IMR-90 (cell line): ENCODE data around the gene KDM8. TPM values are rescaled to one million over a fixed set of nuclear protein-coding genes. Genes with fewer than 3 reads are reported as not detected.

Experiments
- ATAC-seq: fragments of 200-7000 bp; cut with Tn5 transposase; 2 replicates; pipeline ENCODE4 v1.9.1; 2020; ENCODE audit warnings: low read depth, mild to moderate bottlenecking, moderate library complexity
- BruUV-seq: library from RNA; stranded (reverse); fragments of 400-500 nt; replicated peaks from 2 replicates; lab custom pipeline; 2021; lab: Mats Ljungman, UMichigan
- CTCF ChIA-PET: fragments of 300-600 bp; formaldehyde crosslinking; extraction: SDS; loops from one replicate; lab custom pipeline; 2021; ENCODE audit warnings: antibody characterized with exemption; lab: Yijun Ruan, JAX
- POLR2A ChIA-PET: fragments of 300-600 bp; sonication (Branson Sonifier 250); formaldehyde crosslinking; loops from one replicate; lab custom pipeline; 2022; ENCODE audit warnings: antibody characterized with exemption; ENCODE audit not compliant: unreplicated experiment; lab: Charles Lee
- DNase-seq: peaks from one replicate; pipeline ENCODE4 v3.0.0; 2013
- H2AFZ ChIP-seq: replicated peaks from 2 replicates; pipeline ENCODE3; 2013; ENCODE audit warnings: low read length, mild to moderate bottlenecking; ENCODE audit not compliant: poor library complexity
- H2AK5ac ChIP-seq: 2 replicates; pipeline ENCODE4 v1.6.1; 2013; ENCODE audit warnings: low read depth, low read length, inconsistent platforms
- H2AK9ac ChIP-seq: replicated peaks from 2 replicates; pipeline ENCODE3; 2013; ENCODE audit warnings: mild to moderate bottlenecking, low read depth, low read length, moderate library complexity; ENCODE audit not compliant: poor library complexity
- H2BK120ac ChIP-seq: 2 replicates; pipeline ENCODE4 v1.6.1; 2013; ENCODE audit warnings: low read depth, low read length, inconsistent platforms
- H2BK15ac ChIP-seq: 3 replicates; pipeline ENCODE4 v1.6.1; 2013; ENCODE audit warnings: low read depth, low read length, inconsistent platforms
- H2BK20ac ChIP-seq: 2 replicates; pipeline ENCODE4 v1.6.1; 2013; ENCODE audit warnings: low read depth, mild to moderate bottlenecking, inconsistent platforms, low read length, moderate library complexity
- H2BK5ac ChIP-seq: 2 replicates; pipeline ENCODE4 v1.6.1; 2013; ENCODE audit warnings: mild to moderate bottlenecking, low read depth, low read length, inconsistent platforms; ENCODE audit not compliant: poor library complexity, severe bottlenecking
- H3K14ac ChIP-seq: replicated peaks from 2 replicates; pipeline ENCODE4 v1.6.1; 2013; ENCODE audit warnings: low read depth, low read length, inconsistent platforms
- H3K18ac ChIP-seq: 2 replicates; pipeline ENCODE4 v1.6.1; 2013; ENCODE audit warnings: low read depth, low read length, control low read depth
- H3K23ac ChIP-seq: 2 replicates; pipeline ENCODE4 v1.6.1; 2013; ENCODE audit warnings: low read depth, low read length, inconsistent platforms
- H3K27ac ChIP-seq: 2 replicates; pipeline ENCODE4 v1.5.1; 2013; ENCODE audit warnings: mild to moderate bottlenecking, control low read depth, low read length; ENCODE audit not compliant: insufficient read depth
- H3K27me3 ChIP-seq: 2 replicates; pipeline ENCODE4 v1.6.1; 2013; ENCODE audit warnings: low read length; ENCODE audit not compliant: control insufficient read depth, insufficient read depth
- H3K36me3 ChIP-seq: 2 replicates; pipeline ENCODE4 v1.6.1; 2013; ENCODE audit warnings: low read length, mixed read lengths; ENCODE audit not compliant: control insufficient read depth, insufficient read depth
- H3K4ac ChIP-seq: 2 replicates; pipeline ENCODE4 v1.6.1; 2013; ENCODE audit warnings: low read depth, low read length, inconsistent platforms
- H3K4me1 ChIP-seq: 2 replicates; pipeline ENCODE4 v1.6.1; 2013; ENCODE audit warnings: low read length, mixed read lengths; ENCODE audit not compliant: control insufficient read depth, insufficient read depth
- H3K4me2 ChIP-seq: 2 replicates; pipeline ENCODE4 v1.6.1; 2013; ENCODE audit warnings: low read depth, mild to moderate bottlenecking, control low read depth, low read length, moderate library complexity
- H3K4me3 ChIP-seq: 2 replicates; pipeline ENCODE4 v1.5.1; 2013; ENCODE audit warnings: low read depth, mild to moderate bottlenecking, control low read depth, low read length, moderate library complexity; ENCODE audit not compliant: insufficient read depth
- H3K56ac ChIP-seq: 2 replicates; pipeline ENCODE4 v1.6.1; 2013; ENCODE audit warnings: low read length, inconsistent platforms; ENCODE audit not compliant: insufficient read depth; ENCODE audit errors: extremely low read depth
- H3K79me1 ChIP-seq, 2 experiments: 2 replicates each; pipeline ENCODE4 v1.6.1; 2013; ENCODE audit warnings: low read length in 2 of 2, inconsistent platforms in 1 of 2, low read depth in 1 of 2
- H3K9ac ChIP-seq: 2 replicates; pipeline ENCODE4 v1.6.1; 2013; ENCODE audit warnings: low read depth, low read length, control low read depth
- H3K9me1 ChIP-seq: 2 replicates; pipeline ENCODE4 v1.6.1; 2013; ENCODE audit warnings: low read length, inconsistent platforms; ENCODE audit not compliant: insufficient read depth
- H3K9me3 ChIP-seq: 2 replicates; pipeline ENCODE4 v1.6.1; 2013; ENCODE audit warnings: low read length; ENCODE audit not compliant: control insufficient read depth, insufficient read depth
- H4K20me1 ChIP-seq: 2 replicates; pipeline ENCODE4 v1.6.1; 2013; ENCODE audit warnings: low read length, inconsistent platforms; ENCODE audit not compliant: insufficient read depth
- H4K5ac ChIP-seq: 2 replicates; pipeline ENCODE4 v1.6.1; 2013; ENCODE audit warnings: mild to moderate bottlenecking, low read depth, low read length, control low read depth
- H4K8ac ChIP-seq, 2 experiments: 2 replicates each; pipeline ENCODE4 v1.6.1; 2013; ENCODE audit warnings: low read depth in 2 of 2, low read length in 2 of 2, control low read depth in 1 of 2, inconsistent platforms in 1 of 2
- H4K91ac ChIP-seq: 2 replicates; pipeline ENCODE4 v1.6.1; 2013; ENCODE audit warnings: low read depth, low read length, inconsistent platforms; ENCODE audit not compliant: insufficient read depth
- BHLHE40 ChIP-seq: fragments of 150-350 bp; IDR thresholded peaks from 2 replicates; pipeline ENCODE4 v1.6.1; 2016; ENCODE audit warnings: mild to moderate bottlenecking, low read depth, low read length
- CEBPB ChIP-seq: IDR thresholded peaks from 2 replicates; pipeline ENCODE4 v1.6.1; 2012; ENCODE audit warnings: low read depth, low read length, improper control_type of control experiment
- CHD1 ChIP-seq: IDR thresholded peaks from 2 replicates; pipeline ENCODE4 v1.6.1; 2012; ENCODE audit warnings: low read depth, low read length, improper control_type of control experiment
- FOS ChIP-seq: fragments of 150-350 bp; IDR thresholded peaks from 2 replicates; pipeline ENCODE4 v1.6.1; 2016; ENCODE audit warnings: low read depth, low read length
- MAFK ChIP-seq: IDR thresholded peaks from 2 replicates; pipeline ENCODE4 v1.6.1; 2012; ENCODE audit warnings: low read depth, low read length, improper control_type of control experiment
- MAZ ChIP-seq: IDR thresholded peaks from 2 replicates; pipeline ENCODE4 v1.6.1; 2012; ENCODE audit warnings: low read depth, mild to moderate bottlenecking, low read length, improper control_type of control experiment, moderate library complexity, borderline replicate concordance
- MXI1 ChIP-seq: IDR thresholded peaks from 2 replicates; pipeline ENCODE4 v1.6.1; 2012; ENCODE audit warnings: low read depth, mild to moderate bottlenecking, low read length, moderate library complexity, borderline replicate concordance
- NFE2L2 ChIP-seq: fragments of 150-350 bp; IDR thresholded peaks from 2 replicates; pipeline ENCODE4 v1.6.1; 2016; ENCODE audit warnings: low read depth, mild to moderate bottlenecking, low read length
- POLR2A ChIP-seq: IDR thresholded peaks from 2 replicates; pipeline ENCODE4 v1.6.1; 2012; ENCODE audit warnings: mild to moderate bottlenecking, low read depth, low read length
- RAD21 ChIP-seq: IDR thresholded peaks from 2 replicates; pipeline ENCODE4 v1.6.1; 2012; ENCODE audit warnings: low read length, improper control_type of control experiment
- RCOR1 ChIP-seq: IDR thresholded peaks from 2 replicates; pipeline ENCODE4 v1.6.1; 2012; ENCODE audit warnings: mild to moderate bottlenecking, low read length, improper control_type of control experiment; ENCODE audit not compliant: insufficient replicate concordance
- RFX5 ChIP-seq: IDR thresholded peaks from 2 replicates; pipeline ENCODE4 v1.8.0; 2012; ENCODE audit warnings: low read depth, mild to moderate bottlenecking, low read length, moderate library complexity
- SMC3 ChIP-seq: fragments of 150-350 bp; IDR thresholded peaks from 2 replicates; pipeline ENCODE4 v1.6.1; 2016; ENCODE audit warnings: low read depth, mild to moderate bottlenecking, antibody characterized with exemption, low read length, moderate library complexity
- WGBS, 2 experiments: methylation state at CpG; one replicate each; pipeline versions ENCODE4 v1.1.5 to v1.1.7; 2013; ENCODE audit warnings: missing lambda C conversion rate in 2 of 2; ENCODE audit not compliant: insufficient read length in 1 of 2; ENCODE audit errors: extremely low coverage in 2 of 2; 5-methylcytosine and 5-hydroxymethylcytosine counted together
- dilution Hi-C: fragments of 300-500 bp; cut with HindIII; formaldehyde crosslinking; loops from one replicate; pipeline ENCODE4 v1.14.3; 2018; ENCODE audit warnings: low sequenced_read_pairs; ENCODE audit not compliant: unreplicated experiment
- in situ Hi-C: fragments of 300-500 bp; cut with MboI; formaldehyde crosslinking; loops from 3 replicates; pipeline ENCODE4 v1.14.3; 2019; ENCODE audit warnings: low sequenced_read_pairs, inconsistent platforms, mixed read lengths
- intact Hi-C: fragments of 100-400 bp; cut with micrococcal nuclease; formaldehyde crosslinking; loops from 2 replicates; pipeline ENCODE4 v1.10.0; 2022
- polyA plus RNA-seq, 3 experiments: library from polyadenylated mRNA; depleted of rRNA; stranded (reverse); fragments of >200 nt; gene quantifications; 2 replicates each; pipeline ENCODE4 v1.2.3, GENCODE V29; 2012; ENCODE audit warnings: low replicate concordance in 1 of 3
- total RNA-seq: library from RNA; depleted of rRNA; stranded (reverse); fragments of >200 nt; gene quantifications from 2 replicates; pipeline ENCODE4 v1.2.3, GENCODE V29; 2012
- TF ChIP-seq, protein P1 (sequence below): conservative IDR thresholded peaks from 2 replicates; pipeline ENCODE4 v1.5.1; 2012; ENCODE audit warnings: mild to moderate bottlenecking, low read depth, low read length, improper control_type of control experiment
- TF ChIP-seq, protein P2 (sequence below): fragments of 150-350 bp; IDR thresholded peaks from 2 replicates; pipeline ENCODE4 v1.6.1; 2017; ENCODE audit warnings: mild to moderate bottlenecking, antibody characterized with exemption, low read length, low read depth
- TF ChIP-seq, protein P3 (sequence below): fragments of 150-350 bp; IDR thresholded peaks from 2 replicates; pipeline ENCODE4 v1.6.1; 2016; ENCODE audit warnings: low read depth, mild to moderate bottlenecking, low read length, moderate library complexity, borderline replicate concordance

Gene KDM8
- total and polyA plus RNA-seq, 2 of the 4 experiments (the other 2 are of a cell fraction): 3.2 to 3.8 TPM

DNA sequence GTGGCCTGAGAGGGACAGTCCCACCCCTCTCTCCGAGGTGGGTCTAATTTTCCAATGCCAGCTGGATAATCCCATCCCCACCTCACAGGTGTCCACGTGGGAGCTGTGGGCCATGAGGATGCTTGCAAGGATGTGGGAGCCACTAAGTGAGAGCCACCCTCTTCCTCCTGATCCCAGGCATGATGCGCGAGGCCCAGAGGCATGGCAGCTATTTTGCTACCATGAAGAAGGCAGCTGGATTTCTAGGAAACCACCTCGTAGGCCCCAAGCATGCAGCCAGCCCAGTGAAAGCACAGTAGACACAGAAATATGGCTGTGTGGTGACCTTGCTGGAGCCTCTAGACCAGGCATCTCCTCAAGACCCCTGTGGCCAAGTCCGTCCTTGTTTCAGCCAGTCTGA, 20.4 kb downstream of the KDM8 start:
- Histone ChIP-seq H3K27ac (peak overlapping the region; percentile 75), H3K4me1 (peaks cover 23% of the 10 kb centered on the region)
- dilution Hi-C loops: no loop called here

More for the DNA sequence above, 20.4 kb downstream of the KDM8 start:
- Histone ChIP-seq H2AK9ac (peak overlapping the region; percentile 21), H2BK120ac (peak overlapping the region; percentile 91), H2AK5ac (peak overlapping the region; percentile 92), H3K18ac (peak overlapping the region; percentile 45), H4K91ac (peak overlapping the region; percentile 96), H3K9me3 (no peaks in the 10 kb centered on the region), H4K8ac (peak overlapping the region; percentile 37 to 96), H3K23ac (peak overlapping the region; percentile 93), H2BK15ac (peak overlapping the region; percentile 98; the same call in 2 of the 3 replicates), H3K4me2 (no peak overlapping the region), H3K36me3 (peaks cover 22% of the 10 kb centered on the region), H3K9me1 (peaks cover 16% of the 10 kb centered on the region), H2BK5ac (peak overlapping the region; percentile 93), H2AFZ (peak overlapping the region; percentile 58), H2BK20ac (peak overlapping the region; percentile 91), H3K27me3 (no peaks in the 10 kb centered on the region), H3K4ac (peak overlapping the region; percentile 98), H3K14ac (peak overlapping the region; percentile 85), H3K9ac (peak overlapping the region; percentile 2; the same call in 1 of the 2 replicates), H4K20me1 (no peaks in the 10 kb centered on the region; the same call in 1 of the 2 replicates), H3K79me1 (peaks cover 0 to 15% of the 10 kb centered on the region in 2 experiments; a peak in 2 of 4 replicates), H4K5ac (peak overlapping the region; percentile 79), H3K56ac (0 out of 2 replicates have a peak overlapping the region, but pooled peaks have one; percentile 32), H3K4me3 (no peak overlapping the region)
- no peak for DNase-seq
- TF ChIP-seq FOS: no peak
- no peak for TF ChIP-seq MXI1
- no peak for TF ChIP-seq NFE2L2
- TF ChIP-seq, protein P1, sequence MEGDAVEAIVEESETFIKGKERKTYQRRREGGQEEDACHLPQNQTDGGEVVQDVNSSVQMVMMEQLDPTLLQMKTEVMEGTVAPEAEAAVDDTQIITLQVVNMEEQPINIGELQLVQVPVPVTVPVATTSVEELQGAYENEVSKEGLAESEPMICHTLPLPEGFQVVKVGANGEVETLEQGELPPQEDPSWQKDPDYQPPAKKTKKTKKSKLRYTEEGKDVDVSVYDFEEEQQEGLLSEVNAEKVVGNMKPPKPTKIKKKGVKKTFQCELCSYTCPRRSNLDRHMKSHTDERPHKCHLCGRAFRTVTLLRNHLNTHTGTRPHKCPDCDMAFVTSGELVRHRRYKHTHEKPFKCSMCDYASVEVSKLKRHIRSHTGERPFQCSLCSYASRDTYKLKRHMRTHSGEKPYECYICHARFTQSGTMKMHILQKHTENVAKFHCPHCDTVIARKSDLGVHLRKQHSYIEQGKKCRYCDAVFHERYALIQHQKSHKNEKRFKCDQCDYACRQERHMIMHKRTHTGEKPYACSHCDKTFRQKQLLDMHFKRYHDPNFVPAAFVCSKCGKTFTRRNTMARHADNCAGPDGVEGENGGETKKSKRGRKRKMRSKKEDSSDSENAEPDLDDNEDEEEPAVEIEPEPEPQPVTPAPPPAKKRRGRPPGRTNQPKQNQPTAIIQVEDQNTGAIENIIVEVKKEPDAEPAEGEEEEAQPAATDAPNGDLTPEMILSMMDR: no peak
- TF ChIP-seq CHD1: no peak
- no peak for TF ChIP-seq POLR2A
- TF ChIP-seq, protein P2, sequence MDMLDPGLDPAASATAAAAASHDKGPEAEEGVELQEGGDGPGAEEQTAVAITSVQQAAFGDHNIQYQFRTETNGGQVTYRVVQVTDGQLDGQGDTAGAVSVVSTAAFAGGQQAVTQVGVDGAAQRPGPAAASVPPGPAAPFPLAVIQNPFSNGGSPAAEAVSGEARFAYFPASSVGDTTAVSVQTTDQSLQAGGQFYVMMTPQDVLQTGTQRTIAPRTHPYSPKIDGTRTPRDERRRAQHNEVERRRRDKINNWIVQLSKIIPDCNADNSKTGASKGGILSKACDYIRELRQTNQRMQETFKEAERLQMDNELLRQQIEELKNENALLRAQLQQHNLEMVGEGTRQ: no peak
- no peak for TF ChIP-seq CEBPB
- TF ChIP-seq, protein P3, sequence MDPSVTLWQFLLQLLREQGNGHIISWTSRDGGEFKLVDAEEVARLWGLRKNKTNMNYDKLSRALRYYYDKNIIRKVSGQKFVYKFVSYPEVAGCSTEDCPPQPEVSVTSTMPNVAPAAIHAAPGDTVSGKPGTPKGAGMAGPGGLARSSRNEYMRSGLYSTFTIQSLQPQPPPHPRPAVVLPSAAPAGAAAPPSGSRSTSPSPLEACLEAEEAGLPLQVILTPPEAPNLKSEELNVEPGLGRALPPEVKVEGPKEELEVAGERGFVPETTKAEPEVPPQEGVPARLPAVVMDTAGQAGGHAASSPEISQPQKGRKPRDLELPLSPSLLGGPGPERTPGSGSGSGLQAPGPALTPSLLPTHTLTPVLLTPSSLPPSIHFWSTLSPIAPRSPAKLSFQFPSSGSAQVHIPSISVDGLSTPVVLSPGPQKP: no peak
- TF ChIP-seq RFX5: no peak
- no peak for TF ChIP-seq RAD21
- no peak for TF ChIP-seq SMC3
- no peak for TF ChIP-seq RCOR1
- no peak for TF ChIP-seq MAZ
- no peak for TF ChIP-seq MAFK
- no peak for TF ChIP-seq BHLHE40
- BruUV-seq: no TSS peak
- ChIA-PET POLR2A (no interaction called here), CTCF (no interaction called here)
- intact Hi-C loops: no loop called here
- ATAC-seq: no peak
- 94% methylated on average over 4 of the region's 6 CpGs; no CpG with 5 or more reads in 1 of the 2 experiments for WGBS, 2 experiments
- in situ Hi-C loops: no loop called here
